H1 (cell line): ENCODE data around the gene KIAA1671.
"Not testable (repeated sequence)": the region's sequence is repeated elsewhere in the genome, so short reads cannot be mapped to it uniquely, and the experiment has no call there.

Experiments
- BCL11A ChIP-seq, 2 experiments: IDR thresholded peaks; one replicate each; pipeline ENCODE4 v1.6.1; 2011; ENCODE audit warnings: low read depth in 2 of 2, low read length in 2 of 2, mild to moderate bottlenecking in 2 of 2
- CTCF ChIP-seq, 3 experiments: IDR thresholded peaks; 1 replicate in 2 of 3; 2 replicates in 1 of 3; pipeline versions ENCODE4 v1.5.1 to v1.6.1; 2011; ENCODE audit warnings: low read length in 3 of 3, mild to moderate bottlenecking in 3 of 3, inconsistent platforms in 2 of 3, low read depth in 1 of 3, moderate library complexity in 1 of 3; ENCODE audit not compliant: insufficient read depth in 1 of 3; ENCODE audit errors: control extremely low read depth in 1 of 3
- EP300 ChIP-seq, 2 experiments: IDR thresholded peaks; 1 replicate in 1 of 2; 2 replicates in 1 of 2; pipeline ENCODE4 v1.6.1; 2011 to 2012; ENCODE audit warnings: low read depth in 2 of 2, low read length in 2 of 2, mild to moderate bottlenecking in 2 of 2, borderline replicate concordance in 1 of 2, inconsistent platforms in 1 of 2, moderate library complexity in 1 of 2
- HDAC2 ChIP-seq, 2 experiments: fragments of 300-600 bp in 1 of 2; sonication (generic) in 1 of 2; IDR thresholded peaks; 2 replicates each; pipeline ENCODE4 v1.6.1; 2011 to 2012; ENCODE audit warnings: low read depth in 2 of 2, low read length in 2 of 2, mild to moderate bottlenecking in 2 of 2, moderate library complexity in 2 of 2, borderline replicate concordance in 1 of 2, inconsistent platforms in 1 of 2
- KDM1A ChIP-seq: fragments of 200-600, 300-600 bp; sonication (generic); IDR thresholded peaks from 2 replicates; pipeline ENCODE4 v1.7.1; 2016; ENCODE audit warnings: mild to moderate bottlenecking, low read length, borderline replicate concordance
- KDM5A ChIP-seq: fragments of 200-600 bp; IDR thresholded peaks from 2 replicates; pipeline ENCODE4 v1.7.1; 2012; ENCODE audit warnings: mild to moderate bottlenecking, low read length, inconsistent platforms, mixed read lengths
- POLR2A ChIP-seq, 2 experiments: IDR thresholded peaks; 1 replicate in 1 of 2; 2 replicates in 1 of 2; pipeline ENCODE4 v1.6.1; 2011; ENCODE audit warnings: low read depth in 2 of 2, low read length in 2 of 2, mild to moderate bottlenecking in 2 of 2; ENCODE audit errors: control extremely low read depth in 1 of 2
- POLR2AphosphoS5 ChIP-seq: IDR thresholded peaks from 2 replicates; pipeline ENCODE4 v1.6.1; 2011; ENCODE audit warnings: low read depth, low read length
- RAD21 ChIP-seq, 2 experiments: IDR thresholded peaks in 1 of 2; conservative IDR thresholded peaks in 1 of 2; 2 replicates each; pipeline ENCODE4 v1.6.1; 2011; ENCODE audit warnings: low read depth in 2 of 2, low read length in 2 of 2, improper control_type of control experiment in 1 of 2, inconsistent platforms in 1 of 2, mild to moderate bottlenecking in 1 of 2, moderate library complexity in 1 of 2
- SAP30 ChIP-seq: fragments of 300-600 bp; sonication (generic); IDR thresholded peaks from 2 replicates; pipeline ENCODE4 v1.7.1; 2012; ENCODE audit warnings: low read length, moderate library complexity, mild to moderate bottlenecking, inconsistent platforms; ENCODE audit not compliant: insufficient read depth, insufficient replicate concordance
- TEAD4 ChIP-seq: IDR thresholded peaks from 2 replicates; pipeline ENCODE4 v1.6.1; 2012; ENCODE audit warnings: low read depth, low read length, inconsistent platforms, mixed read lengths

GRCh38 chr22:25178348-25178747, 225.8 kb downstream of the KIAA1671 start:
- not testable (repeated sequence) for TF ChIP-seq CTCF (IDR thresholded peaks at IDR 0.05; ENCODE audit: control extremely low read depth in 1 of 3, insufficient read depth in 1 of 3, low read depth in 1 of 3, low read length in 3 of 3); BCL11A (IDR thresholded peaks at IDR 0.05; ENCODE audit: low read depth in 2 of 2, low read length in 2 of 2); POLR2A (IDR thresholded peaks at IDR 0.05; ENCODE audit: control extremely low read depth in 1 of 2, low read depth in 2 of 2, low read length in 2 of 2); TEAD4; POLR2AphosphoS5; EP300 (IDR thresholded peaks at IDR 0.05; ENCODE audit: borderline replicate concordance in 1 of 2, low read depth in 2 of 2, low read length in 2 of 2); KDM1A; KDM5A; HDAC2 (IDR thresholded peaks at IDR 0.05; ENCODE audit: borderline replicate concordance in 1 of 2, low read depth in 2 of 2, low read length in 2 of 2); SAP30; RAD21 (IDR thresholded peaks at IDR 0.05 in 1 of 2, conservative IDR thresholded peaks at IDR 0.05 in 1 of 2; ENCODE audit: low read depth in 2 of 2, low read length in 2 of 2)
